ENCODE data around the gene OLAH.
"Not testable (repeated sequence)": the region's sequence is repeated elsewhere in the genome, so short reads cannot be mapped to it uniquely, and the experiment has no call there.

Gene OLAH

DNA sequence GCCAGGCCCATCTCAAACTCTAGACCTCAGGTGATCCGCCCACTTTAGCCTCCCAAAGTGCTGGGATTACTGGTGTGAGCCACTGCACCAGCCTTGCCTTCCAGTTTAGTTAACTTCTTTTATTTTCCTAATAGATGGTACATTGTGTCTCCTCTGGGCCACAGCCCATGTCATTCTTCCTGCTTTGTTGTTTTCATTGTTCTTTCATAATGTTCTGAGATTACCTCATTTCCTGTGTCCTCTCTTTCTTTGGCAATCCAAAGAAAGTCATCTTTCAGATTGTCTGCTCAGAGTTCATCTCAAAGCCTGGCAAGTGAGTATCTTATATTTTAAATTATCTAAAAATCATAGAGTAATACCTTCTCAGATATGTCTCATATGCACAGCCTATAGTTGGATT lies at the start of gene OLAH:
TSS of gene OLAH (plus strand) at position 270 of the 400 bp plus-strand sequence. CDS start 3,346 bp downstream, outside the sequence.
- no peak for FAIRE-seq

DNA sequence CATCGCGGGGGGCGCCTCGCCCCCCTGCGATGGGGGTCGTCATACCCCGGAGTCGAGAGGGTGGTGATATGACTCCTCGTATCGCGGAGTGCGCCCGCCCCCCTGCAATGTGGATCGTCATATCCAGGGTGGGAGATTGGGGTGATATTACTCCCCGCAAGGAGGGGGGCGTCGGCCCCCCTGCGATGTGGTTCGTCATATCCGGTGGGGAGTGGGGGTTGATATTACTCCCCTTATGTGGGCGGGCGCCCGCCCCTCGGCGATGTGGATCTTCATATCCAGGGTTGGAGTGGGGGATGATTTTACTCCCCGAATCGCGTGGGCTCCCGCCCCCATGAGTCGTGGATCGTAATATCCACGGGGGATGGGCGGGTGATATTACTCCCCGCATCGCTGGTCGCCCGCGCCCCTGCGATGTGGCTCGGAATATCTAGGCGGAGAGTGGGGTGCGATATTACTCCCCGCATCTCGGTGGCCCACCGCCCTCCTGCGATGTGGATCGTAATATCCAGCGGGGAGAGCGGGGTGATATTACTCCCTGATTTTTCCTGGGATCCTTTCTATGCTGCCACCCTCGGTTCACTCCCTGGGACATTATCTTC lies 47.7 kb upstream of the OLAH start:
- FAIRE-seq: no peak

DNA sequence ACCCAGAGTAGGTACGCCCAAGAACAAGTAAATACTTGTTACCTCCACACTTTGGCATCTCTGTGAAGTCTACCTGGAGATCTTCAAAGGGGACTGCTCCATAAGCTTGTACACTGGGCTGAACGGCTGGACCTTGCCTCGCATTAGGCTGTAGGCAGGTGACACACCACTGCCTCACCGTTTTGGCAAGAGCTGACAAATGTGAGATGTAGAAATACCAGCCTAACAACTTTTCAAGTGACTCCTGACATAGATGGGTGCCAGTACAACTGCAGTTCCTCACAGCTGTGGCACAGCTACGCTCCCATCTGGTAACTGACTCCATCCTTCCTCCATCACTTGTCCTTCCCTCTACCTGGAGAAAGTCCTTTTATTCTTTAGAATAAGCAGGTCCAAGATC lies 30.2 kb upstream of the OLAH start:
- not testable (repeated sequence) for FAIRE-seq

DNA sequence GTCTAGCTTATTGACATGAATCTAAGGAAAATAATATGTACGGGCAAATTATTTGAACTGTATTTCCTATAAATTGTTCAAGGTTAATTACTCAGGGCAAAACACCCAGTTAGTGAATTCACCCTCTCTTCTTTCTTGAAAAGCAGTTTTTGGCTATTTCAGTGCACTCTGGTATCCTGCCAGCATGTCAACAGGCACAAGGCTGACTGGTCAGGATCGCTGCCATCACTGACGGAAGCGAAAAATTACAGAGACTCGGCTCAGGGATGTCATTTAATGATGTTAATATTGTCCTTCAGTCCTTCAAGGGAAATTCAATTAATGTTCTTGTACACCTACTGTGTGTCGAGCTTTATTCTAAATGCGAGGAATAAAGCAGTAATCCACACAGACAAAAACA lies 28.3 kb upstream of the OLAH start:
- FAIRE-seq: no peak

DNA sequence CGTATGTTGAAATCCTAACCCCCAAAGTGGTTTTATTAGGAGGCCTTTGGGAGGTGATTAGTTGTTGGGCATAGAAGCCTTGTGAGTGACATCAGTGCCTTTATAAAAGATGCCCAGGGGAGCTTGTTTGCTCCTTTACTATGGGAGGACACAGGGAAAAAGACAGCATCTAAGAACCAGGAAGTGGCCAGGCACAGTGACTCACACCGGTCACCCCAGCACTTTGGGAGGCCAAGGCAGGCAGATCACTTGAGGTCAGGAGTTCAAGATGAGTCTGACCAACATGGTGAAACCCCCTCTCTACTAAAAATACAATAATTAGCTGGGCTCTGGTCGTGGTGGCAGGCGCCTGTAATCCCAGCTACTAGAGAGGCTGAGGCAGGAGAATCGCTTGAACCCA lies 22.8 kb upstream of the OLAH start:
- not testable (repeated sequence) for FAIRE-seq

DNA sequence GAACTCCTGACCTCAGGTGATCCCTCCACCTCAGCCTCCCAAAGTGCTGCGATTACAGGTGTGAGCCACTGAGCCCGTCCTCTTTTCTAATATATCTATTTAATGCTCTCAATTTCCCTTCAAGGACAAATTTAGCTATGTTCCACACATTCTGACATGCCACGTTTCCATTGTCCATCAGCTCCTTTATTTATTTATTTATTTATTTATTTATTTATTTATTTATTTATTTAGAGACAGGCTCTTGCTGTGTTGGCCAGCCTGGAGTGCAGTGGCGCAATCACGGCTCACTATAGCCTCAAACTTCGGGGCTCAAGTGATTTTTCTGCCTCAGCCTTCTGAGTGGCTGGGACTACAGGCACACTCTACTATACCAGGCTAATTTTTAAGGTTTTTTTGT lies 20.7 kb upstream of the OLAH start:
- not testable (repeated sequence) for FAIRE-seq

DNA sequence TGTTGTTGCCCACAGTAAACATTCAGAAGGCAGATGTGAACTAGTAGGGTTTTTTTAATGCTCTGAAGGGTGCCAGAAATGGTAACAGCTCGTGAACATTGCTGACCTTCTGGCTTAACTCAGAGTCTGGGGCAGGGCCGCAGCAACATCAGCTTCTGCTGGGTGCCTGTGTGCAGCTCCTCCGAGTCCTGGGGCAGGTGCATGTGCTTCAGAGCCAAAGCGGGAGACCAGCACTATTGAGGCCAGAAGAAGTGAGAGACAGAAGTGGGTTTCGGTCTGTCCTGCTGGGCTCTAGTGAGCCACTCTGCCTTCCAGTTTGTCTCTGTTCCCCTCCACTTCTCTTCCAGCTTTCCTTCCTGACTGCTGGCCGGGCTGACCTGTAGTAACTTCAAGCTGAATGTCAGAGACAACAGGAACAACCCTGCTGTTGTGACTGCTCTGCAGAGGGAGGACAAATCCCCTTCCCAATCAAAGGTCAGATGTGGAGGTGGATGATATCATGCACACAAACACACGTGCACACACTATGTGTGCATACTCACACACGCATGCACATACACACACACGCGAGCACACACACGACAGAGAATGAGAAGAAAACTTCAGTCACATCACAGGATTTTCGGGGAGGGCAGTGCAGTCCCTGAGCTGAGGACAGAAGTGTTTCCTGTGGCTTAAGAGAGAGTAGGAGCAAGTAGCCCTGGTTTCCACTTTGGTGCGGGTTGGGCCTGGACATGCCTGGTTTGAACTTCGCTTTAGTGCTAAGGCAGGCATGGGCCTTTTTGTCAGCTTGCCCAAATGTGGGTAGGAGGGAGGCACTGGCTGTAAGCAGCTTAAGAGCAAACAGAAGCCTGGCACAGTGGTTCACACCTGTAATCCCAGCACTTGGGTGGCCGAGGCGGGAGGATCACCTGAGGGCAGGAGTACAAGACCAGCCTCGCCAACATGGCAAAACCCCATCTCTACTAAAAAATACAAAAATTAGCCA lies 19.4 kb upstream of the OLAH start:
- FAIRE-seq: not testable (repeated sequence)

DNA sequence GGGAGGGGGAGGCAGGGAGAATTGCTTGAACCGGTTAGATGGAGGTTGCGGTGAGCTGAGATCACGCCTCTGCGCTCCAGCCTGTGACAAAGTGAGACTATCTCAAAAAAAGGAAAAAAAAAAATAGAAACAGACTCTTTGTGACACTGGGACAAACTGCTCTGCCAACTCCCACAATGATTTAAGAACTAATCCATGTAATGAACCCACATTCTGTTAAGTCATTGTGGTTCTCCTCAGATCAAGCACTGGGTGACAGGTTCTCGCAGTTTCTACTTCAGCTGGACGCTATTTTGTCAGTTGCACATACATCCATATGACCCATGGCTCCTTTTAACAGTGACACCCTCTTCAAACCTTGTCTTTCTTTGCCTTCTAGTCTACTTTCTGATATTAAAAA lies 18.7 kb upstream of the OLAH start:
- not testable (repeated sequence) for FAIRE-seq

DNA sequence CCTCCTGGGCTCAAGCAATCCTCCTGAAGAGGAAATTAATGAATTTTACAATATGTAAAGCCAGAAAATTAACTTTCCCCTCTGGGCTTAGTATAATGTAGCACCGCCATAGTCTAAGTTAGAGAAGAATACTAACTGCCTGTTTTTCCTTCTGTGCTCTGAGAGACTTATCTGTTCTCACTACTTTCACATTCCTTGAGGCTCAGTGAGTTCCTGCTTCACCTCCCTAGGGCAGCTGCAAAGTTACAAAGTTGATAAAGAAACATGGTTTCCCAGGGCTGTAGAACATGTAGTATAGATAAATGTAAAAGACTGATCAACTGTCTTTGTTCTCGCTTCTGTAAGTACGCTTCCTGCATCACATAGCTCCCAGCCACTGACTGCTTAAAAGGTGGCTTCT lies 16.0 kb upstream of the OLAH start:
- FAIRE-seq: no peak

DNA sequence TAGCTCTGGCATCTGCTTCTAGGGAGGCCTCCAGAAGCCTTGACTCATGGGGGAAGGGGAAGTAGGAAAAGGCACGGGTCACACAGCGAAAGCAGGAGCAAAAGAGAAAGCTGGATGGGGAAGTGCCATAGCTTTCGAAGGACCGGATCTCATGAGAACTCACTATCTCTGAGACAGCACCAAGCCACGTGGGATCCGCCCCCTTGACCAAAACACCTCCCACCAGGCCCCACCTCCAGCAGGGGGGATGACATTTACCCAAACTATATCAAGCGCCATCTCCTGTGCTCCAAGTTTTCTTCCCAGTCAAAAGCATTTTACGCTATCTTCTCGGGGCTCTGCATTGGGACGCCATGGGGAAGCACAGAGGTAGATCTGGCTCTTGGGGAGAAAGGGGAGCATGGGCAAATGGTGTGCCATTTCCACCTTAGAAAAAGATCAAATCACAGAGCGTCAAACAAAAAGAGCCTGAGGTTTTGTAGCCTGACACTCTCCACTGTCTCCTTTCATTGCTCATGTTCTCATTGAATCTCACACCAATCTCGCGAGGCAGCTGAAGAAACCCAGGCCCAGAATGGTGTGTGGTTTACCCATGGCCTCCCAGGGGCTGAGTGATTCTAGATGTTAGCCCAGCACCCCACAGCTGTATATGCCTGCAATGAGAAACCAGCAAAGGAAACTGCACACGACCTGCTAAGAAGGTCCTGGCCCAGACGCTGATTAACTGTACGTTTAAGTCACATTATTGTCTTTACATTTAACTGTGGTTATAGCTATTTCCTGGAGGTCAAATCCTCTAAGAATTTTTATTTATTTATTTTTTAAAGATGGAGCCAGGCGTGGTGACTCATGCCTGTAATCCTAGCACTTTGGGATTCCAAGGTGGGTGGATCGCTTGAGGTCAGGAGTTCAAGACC lies 8.1 kb upstream of the OLAH start:
- FAIRE-seq: no peak

DNA sequence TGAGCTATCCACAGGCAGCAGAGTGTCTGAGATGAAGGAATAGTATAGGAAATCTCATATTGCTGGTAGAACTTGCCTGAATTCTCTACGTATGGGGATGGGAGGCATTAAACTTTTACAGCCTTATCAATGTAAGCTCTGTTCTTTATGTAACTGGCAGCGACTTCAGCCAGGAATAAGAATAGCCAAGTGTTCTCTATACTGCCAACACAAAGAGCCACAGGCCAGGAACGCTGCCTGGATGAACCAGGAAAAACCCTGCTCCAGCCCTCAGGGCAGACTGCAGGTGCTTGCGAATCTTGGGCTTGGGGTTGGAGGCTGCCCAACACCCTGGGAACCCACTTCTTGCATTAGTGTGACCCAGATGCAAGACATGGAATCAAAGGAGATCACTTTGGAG lies 6.1 kb upstream of the OLAH start:
- no peak for FAIRE-seq

DNA sequence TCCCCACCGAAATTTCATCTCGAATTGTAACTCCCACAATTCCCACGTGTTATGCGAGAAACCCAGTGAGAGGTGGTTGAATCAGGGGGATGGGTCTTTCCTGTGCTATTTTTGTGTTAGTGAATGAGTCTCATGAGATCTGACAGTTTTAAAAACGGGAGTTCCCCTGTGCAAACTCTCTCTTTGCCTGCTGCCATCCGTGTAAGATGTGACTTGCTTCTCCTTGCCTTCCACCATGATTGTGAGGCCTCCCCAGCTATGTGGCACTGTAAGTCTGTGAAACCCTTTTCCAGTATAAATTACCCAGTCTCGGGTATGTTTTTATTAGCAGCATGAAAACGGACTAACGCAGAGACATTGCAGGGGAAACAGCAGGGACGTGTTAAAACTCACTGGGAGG lies 5.3 kb upstream of the OLAH start:
- no peak for FAIRE-seq

DNA sequence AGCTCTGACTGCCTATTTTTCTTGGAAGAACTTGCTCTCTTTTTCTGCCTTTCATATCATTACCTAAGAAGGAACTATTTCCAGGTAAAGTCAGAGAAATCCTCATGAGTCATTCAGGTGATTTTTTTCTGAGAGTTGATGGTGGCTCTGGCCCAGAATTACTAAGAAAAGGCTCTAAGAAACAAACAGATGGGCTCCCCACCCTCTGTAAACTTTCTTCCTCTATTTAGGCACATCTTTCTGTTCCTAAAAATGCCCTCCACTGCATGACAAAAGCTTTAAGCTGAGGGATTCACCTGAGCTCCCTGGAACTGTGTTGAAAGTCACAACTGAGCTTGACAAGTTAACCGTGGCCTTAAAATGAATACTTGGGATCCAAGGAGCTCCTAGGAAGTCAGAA lies 1.6 kb downstream of the OLAH start:
- no peak for FAIRE-seq

DNA sequence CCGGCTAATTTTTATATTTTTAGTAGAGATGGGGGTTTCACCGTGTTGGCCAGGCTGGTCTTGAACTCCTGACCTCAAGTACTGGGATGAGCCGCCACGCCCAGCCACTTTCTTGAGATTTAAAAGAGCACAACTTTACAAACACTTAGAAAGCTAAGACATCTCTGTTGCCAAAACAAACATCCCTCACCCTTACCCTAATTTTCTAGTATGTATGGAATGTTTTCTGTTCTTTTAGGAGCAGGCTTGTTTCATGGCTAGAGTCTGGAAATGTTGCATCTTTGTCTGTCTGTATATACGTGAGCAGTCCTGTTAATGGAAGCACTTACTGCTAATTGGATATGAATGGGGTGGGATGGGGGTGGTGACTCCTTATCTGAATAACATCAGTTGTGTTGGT lies 2.9 kb downstream of the OLAH start:
- FAIRE-seq: no peak

DNA sequence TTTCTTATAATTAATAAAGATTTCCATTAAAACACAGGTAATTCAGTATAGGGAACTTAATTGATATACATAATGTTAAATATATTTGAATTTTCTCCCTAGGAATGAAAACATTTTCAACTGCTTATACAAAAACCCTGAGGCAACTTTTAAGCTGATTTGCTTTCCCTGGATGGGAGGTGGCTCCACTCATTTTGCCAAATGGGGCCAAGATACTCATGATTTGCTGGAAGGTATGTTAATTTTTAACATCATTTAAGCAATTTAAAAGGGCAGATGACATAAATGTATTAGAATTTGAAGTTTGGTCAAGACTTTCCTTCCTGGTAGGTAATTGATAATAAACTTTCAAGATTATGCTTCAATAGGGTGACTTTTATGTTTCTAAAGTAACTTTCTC lies 5.8 kb downstream of the OLAH start:
- no peak for FAIRE-seq

DNA sequence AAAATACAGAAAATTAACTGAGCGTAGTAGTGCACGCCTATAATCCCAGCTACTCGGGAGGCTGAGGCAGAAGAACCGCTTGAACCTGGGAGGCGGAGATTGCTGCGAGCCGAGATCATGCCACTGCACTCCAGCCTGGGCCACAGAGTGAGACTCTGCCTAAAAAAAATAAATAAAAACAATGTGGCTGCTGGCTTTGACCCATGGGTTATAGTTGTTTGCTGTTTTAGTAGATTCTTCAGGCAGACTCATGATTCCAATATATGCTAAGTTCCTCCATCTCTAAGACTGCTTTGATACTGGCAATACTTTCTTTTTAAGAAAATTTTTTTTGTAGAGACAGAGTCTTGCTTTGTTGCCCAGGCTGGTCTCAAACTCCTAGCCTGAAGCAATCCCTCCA lies 8.4 kb downstream of the OLAH start:
- FAIRE-seq: no peak

DNA sequence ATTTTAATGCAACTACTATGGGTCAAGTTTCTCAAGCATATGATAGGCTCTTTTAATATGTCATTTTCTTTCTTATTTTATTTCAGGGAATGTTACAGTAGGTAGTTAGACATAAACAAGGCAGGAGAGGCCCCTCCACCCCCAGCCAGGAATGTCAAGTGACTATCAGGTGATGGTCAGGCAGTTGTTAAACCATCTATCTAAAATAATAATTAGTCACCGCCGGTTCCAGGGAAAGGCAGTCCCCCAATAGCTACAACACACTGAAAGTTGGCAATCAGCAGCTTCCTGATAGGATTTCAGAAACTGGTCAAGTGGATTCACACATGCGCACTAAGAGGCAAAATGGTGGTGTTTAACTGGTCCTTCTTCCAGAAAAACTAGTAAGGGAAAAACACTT lies 9.3 kb downstream of the OLAH start:
- no peak for FAIRE-seq

DNA sequence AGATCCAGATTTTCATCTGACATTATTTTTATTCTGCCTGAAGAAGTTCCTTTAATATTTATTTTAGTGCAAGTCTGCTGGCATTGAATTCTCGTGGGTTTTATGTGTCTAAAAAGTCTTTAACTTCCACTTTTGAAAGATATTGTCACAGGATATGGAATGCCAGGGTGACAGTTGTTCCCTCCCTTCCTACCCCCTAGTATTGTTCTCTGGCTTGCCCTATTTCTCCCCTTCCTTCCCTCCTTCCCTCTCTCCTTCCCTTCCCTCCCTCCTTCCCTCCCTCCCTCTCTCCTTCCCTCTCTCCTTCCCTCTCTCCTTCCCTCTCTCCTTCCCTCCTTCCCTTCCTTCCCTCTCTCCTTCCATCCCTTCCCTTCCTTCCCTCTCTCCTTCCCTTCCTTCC lies 14.9 kb downstream of the OLAH start:
- FAIRE-seq: no peak

DNA sequence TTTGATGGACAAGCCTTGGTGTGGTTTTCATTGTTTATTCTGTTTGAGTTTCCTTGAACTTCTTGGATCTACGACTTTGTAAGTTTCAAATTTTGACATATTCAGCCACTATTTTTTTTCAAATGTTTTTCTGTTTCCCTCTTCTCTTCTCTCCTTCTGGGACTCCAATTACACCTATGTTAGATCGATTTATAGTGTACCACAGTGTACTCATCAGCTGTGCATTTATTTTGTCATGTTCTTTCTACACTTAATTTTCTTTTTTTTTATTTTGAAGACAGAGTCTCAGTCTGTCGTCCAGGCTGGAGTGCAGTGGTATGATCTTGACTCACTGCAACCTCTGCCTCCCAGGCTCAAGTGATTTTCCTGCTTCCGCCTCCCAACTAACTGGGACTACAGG lies 16.2 kb downstream of the OLAH start:
- FAIRE-seq: no peak

DNA sequence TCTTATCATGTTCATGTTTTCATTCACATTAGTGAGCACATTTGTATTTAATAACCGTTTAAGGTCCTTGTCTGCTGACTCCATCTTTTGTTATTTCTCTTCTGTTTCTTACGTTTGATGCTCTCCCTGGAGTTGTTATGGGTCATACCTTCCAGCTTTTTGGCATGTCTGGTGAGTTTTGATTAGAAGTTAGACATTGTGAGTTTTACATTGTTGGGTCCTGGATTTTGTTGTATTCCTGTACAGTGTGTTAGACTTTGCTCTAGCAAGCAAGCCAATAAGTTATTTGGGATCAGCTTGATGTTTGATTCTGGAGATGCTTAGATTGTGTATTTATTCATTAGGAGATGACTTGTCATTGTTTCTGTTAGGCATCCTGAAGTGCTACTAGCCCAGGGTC lies 16.9 kb downstream of the OLAH start:
- FAIRE-seq: no peak

DNA sequence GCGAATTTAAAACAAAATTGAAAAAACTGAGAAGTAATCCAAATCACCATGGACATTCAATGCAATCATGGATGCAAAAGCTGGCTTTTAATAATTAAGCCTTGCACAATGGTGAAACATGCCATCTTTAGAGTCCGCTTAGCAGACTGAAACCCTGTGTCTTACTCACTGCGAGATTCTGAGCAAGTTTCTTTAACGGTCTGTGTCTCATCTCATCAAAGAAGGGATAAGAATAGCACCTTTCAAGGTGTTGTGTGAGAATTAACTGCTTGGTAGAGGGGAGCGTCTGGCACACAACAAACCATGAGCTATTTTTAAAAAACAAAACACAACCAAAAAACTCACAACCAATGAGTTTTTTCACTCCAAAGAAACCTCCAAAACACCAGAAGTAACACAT lies 23.4 kb downstream of the OLAH start:
- no peak for FAIRE-seq

DNA sequence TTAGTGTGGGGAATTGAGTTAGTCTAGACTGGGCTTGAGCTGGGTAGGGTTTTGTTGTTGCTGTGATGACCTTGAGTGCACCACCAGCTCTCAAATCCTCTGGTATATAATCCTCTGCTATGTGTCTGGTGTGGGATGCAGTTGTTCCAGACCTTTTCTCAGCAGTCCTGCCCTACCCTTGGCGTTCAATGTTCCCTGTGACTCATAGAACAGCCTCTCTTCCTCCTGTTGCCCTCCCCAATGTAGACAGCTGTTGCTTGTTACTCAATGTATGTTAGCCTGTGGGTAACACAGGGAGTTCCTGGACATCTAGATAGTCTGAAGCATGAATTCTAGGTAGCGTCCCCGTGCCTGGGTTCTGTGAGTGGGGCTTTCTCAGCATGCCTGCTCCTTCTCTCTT lies 25.1 kb downstream of the OLAH start:
- FAIRE-seq: no peak

DNA sequence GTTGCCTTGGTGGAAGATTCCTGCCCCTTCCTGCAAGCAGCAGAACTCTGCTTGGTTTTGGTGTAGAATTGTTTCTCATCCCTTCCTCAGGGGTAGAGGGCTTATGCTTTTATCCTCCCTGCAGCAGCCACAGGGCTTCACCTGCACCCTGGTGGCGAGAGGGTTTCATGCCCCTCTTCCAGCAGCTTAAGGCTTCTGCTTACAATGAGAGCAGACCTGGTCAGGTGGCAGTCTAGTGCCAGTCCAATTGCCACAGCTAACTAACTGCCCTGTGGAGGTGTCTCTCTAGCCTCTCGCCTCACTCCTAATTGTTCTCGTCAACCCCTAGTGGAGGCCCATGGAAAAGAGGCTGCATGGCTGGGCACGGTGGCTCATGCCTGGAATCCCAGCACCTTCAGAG lies 25.5 kb downstream of the OLAH start:
- FAIRE-seq: no peak

All from TTC549 (cell line).